ENCODE results near the gene F5. TPM values are rescaled to one million over a fixed set of nuclear protein-coding genes. Genes with fewer than 3 reads are reported as not detected.

F5 gene
- total RNA-seq, 1 experiment from 2014 or later, result 0.37 TPM

- TF ChIP-seq POLR2AphosphoS5 (IDR thresholded peaks at IDR 0.05; ENCODE audit: low read depth, low read length) (no peak), TCF7L2 (IDR thresholded peaks at IDR 0.05; ENCODE audit: borderline replicate concordance, extremely low read depth, insufficient read depth, insufficient read length) (no peak), SIN3A (IDR thresholded peaks at IDR 0.05; ENCODE audit: low read depth) (no peak), CBX3 (IDR thresholded peaks at IDR 0.05; ENCODE audit: low read depth) (no peak), SRF (IDR thresholded peaks at IDR 0.05; ENCODE audit: low read depth) (no peak), YY1 (IDR thresholded peaks at IDR 0.05; ENCODE audit: extremely low read depth, insufficient replicate concordance, low read depth, low read length) (no peak), EZH2phosphoT487 (IDR thresholded peaks at IDR 0.05; ENCODE audit: borderline replicate concordance) (no peak), RAD21 (IDR thresholded peaks at IDR 0.05; ENCODE audit: low read depth) (no peak), ELF1 (IDR thresholded peaks at IDR 0.05; ENCODE audit: borderline replicate concordance, low read depth) (no peak), ATF3 (IDR thresholded peaks at IDR 0.05) (no peak), ZFX (IDR thresholded peaks at IDR 0.05) (no peak), ZNF274 (IDR thresholded peaks at IDR 0.05; ENCODE audit: low read depth, low read length) (no peak), EZH2 (IDR thresholded peaks at IDR 0.05) (no peak), JUND (IDR thresholded peaks at IDR 0.05) (no peak)
- TF ChIP-seq, protein P1, sequence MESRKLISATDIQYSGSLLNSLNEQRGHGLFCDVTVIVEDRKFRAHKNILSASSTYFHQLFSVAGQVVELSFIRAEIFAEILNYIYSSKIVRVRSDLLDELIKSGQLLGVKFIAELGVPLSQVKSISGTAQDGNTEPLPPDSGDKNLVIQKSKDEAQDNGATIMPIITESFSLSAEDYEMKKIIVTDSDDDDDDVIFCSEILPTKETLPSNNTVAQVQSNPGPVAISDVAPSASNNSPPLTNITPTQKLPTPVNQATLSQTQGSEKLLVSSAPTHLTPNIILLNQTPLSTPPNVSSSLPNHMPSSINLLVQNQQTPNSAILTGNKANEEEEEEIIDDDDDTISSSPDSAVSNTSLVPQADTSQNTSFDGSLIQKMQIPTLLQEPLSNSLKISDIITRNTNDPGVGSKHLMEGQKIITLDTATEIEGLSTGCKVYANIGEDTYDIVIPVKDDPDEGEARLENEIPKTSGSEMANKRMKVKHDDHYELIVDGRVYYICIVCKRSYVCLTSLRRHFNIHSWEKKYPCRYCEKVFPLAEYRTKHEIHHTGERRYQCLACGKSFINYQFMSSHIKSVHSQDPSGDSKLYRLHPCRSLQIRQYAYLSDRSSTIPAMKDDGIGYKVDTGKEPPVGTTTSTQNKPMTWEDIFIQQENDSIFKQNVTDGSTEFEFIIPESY (IDR thresholded peaks at IDR 0.05; ENCODE audit: extremely low read depth, insufficient replicate concordance, low read length), result no peak
- TF ChIP-seq, protein P2, sequence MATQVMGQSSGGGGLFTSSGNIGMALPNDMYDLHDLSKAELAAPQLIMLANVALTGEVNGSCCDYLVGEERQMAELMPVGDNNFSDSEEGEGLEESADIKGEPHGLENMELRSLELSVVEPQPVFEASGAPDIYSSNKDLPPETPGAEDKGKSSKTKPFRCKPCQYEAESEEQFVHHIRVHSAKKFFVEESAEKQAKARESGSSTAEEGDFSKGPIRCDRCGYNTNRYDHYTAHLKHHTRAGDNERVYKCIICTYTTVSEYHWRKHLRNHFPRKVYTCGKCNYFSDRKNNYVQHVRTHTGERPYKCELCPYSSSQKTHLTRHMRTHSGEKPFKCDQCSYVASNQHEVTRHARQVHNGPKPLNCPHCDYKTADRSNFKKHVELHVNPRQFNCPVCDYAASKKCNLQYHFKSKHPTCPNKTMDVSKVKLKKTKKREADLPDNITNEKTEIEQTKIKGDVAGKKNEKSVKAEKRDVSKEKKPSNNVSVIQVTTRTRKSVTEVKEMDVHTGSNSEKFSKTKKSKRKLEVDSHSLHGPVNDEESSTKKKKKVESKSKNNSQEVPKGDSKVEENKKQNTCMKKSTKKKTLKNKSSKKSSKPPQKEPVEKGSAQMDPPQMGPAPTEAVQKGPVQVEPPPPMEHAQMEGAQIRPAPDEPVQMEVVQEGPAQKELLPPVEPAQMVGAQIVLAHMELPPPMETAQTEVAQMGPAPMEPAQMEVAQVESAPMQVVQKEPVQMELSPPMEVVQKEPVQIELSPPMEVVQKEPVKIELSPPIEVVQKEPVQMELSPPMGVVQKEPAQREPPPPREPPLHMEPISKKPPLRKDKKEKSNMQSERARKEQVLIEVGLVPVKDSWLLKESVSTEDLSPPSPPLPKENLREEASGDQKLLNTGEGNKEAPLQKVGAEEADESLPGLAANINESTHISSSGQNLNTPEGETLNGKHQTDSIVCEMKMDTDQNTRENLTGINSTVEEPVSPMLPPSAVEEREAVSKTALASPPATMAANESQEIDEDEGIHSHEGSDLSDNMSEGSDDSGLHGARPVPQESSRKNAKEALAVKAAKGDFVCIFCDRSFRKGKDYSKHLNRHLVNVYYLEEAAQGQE (IDR thresholded peaks at IDR 0.05; ENCODE audit: low read depth), result no peak
- TF ChIP-seq, protein P3, sequence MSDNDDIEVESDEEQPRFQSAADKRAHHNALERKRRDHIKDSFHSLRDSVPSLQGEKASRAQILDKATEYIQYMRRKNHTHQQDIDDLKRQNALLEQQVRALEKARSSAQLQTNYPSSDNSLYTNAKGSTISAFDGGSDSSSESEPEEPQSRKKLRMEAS (IDR thresholded peaks at IDR 0.05), result no peak
- H3K27ac ChIP-seq (ENCODE audit: low read depth, low read length), result no peak overlapping the region
- H3K4me3 ChIP-seq (replicated peaks in 1 of 2; ENCODE audit: low read depth in 1 of 2, low read length in 2 of 2), result no peak overlapping the region
- DNase-seq (ENCODE audit: low read depth, low spot score) (no peak), ATAC-seq (no peak)
- no peaks in the 10 kb centered on the region for H3K9me2 ChIP-seq (ENCODE audit: insufficient read depth)
- H3K9me3 ChIP-seq (ENCODE audit: control insufficient read depth in 1 of 2, insufficient read depth in 1 of 2, low read depth in 1 of 2, low read length in 2 of 2), result no peaks in the 10 kb centered on the region
- ChIA-PET CTCF (interaction anchor here (0.6 kb wide), 1 partner anchor 16 kb away, joined by 3 read pairs; no protein-coding TSS in a partner anchor), POLR2A (interaction anchor here (0.6 kb wide), 1 partner anchor 93 kb away, joined by 3 read pairs; no protein-coding TSS in a partner anchor), RAD21 (ENCODE audit: low non-redundant PET in 1 of 2, low total read pairs in 2 of 2, uncharacterized antibody in 2 of 2, unreplicated experiment in 2 of 2) (no interaction called here)
- H3K27me3 ChIP-seq (ENCODE audit: insufficient read depth, low read length), result no peaks in the 10 kb centered on the region
- intact Hi-C loops (cut with micrococcal nuclease), result no loop called here
- H3K9ac ChIP-seq (ENCODE audit: low read length), result no peak overlapping the region
- peaks cover 66% of the 10 kb centered on the region for H3K79me2 ChIP-seq (ENCODE audit: insufficient read depth, low read length)
- no peak overlapping the region for H2AFZ ChIP-seq (ENCODE audit: low read depth, low read length, poor library complexity, severe bottlenecking)
- peaks cover 0 to 7% of the 10 kb centered on the region in 2 experiments; a peak in 2 of 4 replicates for H3K4me1 ChIP-seq (ENCODE audit: control insufficient read depth in 1 of 2, insufficient read depth in 2 of 2, low read length in 2 of 2)
- H3K36me3 ChIP-seq (ENCODE audit: control insufficient read depth in 1 of 2, insufficient read depth in 2 of 2, low read length in 2 of 2), result peaks cover 2 to 5% of the 10 kb centered on the region in 2 experiments; a peak in 2 of 4 replicates
- H3K4me2 ChIP-seq (ENCODE audit: low read length), result no peak overlapping the region
- no TSS peak for BruUV-seq (replicated peaks)
- no peaks in the 10 kb centered on the region; the same call in 1 of the 2 replicates for H4K20me1 ChIP-seq (ENCODE audit: insufficient read depth)
Measured at GRCh38 chr1:169479363-169480066, 106.8 kb downstream of the F5 start.
